DND-41 (cell line): ENCODE measurements around the gene KCNH1.

Experiments
- ATAC-seq: fragments of 200-7000 bp; cut with Tn5 transposase; 3 replicates; pipeline ENCODE4 v1.9.1; 2021; ENCODE audit warnings: low read depth; ENCODE audit not compliant: insufficient read depth
- DNase-seq: peaks from one replicate; pipeline ENCODE4 v3.0.0-alpha.2; 2020
- H2AFZ ChIP-seq: 2 replicates; pipeline ENCODE4 v1.6.0; 2012; ENCODE audit warnings: low read depth, low read length
- H3K27ac ChIP-seq: 2 replicates; pipeline ENCODE4 v1.5.1; 2012; ENCODE audit warnings: low read length, inconsistent platforms
- H3K27me3 ChIP-seq: fragments of 200-600 bp; sonication (generic); 2 replicates; pipeline ENCODE4 v1.6.0; 2012; ENCODE audit warnings: low read length, mild to moderate bottlenecking, inconsistent platforms; ENCODE audit not compliant: insufficient read depth, poor library complexity
- H3K36me3 ChIP-seq: 2 replicates; pipeline ENCODE4 v1.5.1; 2012; ENCODE audit warnings: low read length, inconsistent platforms; ENCODE audit not compliant: insufficient read depth
- H3K4me1 ChIP-seq: 2 replicates; pipeline ENCODE4 v1.5.1; 2012; ENCODE audit warnings: mild to moderate bottlenecking, low read length; ENCODE audit not compliant: insufficient read depth
- H3K4me2 ChIP-seq: 2 replicates; pipeline ENCODE4 v1.6.0; 2012; ENCODE audit warnings: mild to moderate bottlenecking, moderate library complexity, low read length, inconsistent platforms; ENCODE audit not compliant: insufficient read depth
- H3K4me3 ChIP-seq, 2 experiments: fragments of 200-600 bp in 1 of 2; shearing (Covaris generic) in 1 of 2; 2 replicates each; pipeline ENCODE4 v1.5.1; 2012 to 2016; ENCODE audit warnings: inconsistent platforms in 2 of 2, low read length in 2 of 2, mild to moderate bottlenecking in 2 of 2, low read depth in 1 of 2, moderate library complexity in 1 of 2
- H3K79me2 ChIP-seq: 2 replicates; pipeline ENCODE4 v1.6.0; 2012; ENCODE audit warnings: low read length, inconsistent platforms; ENCODE audit not compliant: insufficient read depth
- H3K9ac ChIP-seq: 2 replicates; pipeline ENCODE4 v1.6.0; 2012; ENCODE audit warnings: low read depth, mild to moderate bottlenecking, inconsistent platforms, low read length, moderate library complexity
- H3K9me3 ChIP-seq: 2 replicates; pipeline ENCODE4 v1.5.1; 2012; ENCODE audit warnings: low read length, moderate library complexity, mild to moderate bottlenecking, inconsistent platforms; ENCODE audit not compliant: insufficient read depth, severe bottlenecking
- H4K20me1 ChIP-seq: 2 replicates; pipeline ENCODE4 v1.6.0; 2012; ENCODE audit warnings: low read length; ENCODE audit not compliant: insufficient read depth
- CTCF ChIP-seq: IDR thresholded peaks from 2 replicates; pipeline ENCODE4 v1.5.1; 2012; ENCODE audit warnings: borderline replicate concordance, low read length, moderate library complexity, mild to moderate bottlenecking; ENCODE audit not compliant: poor library complexity, severe bottlenecking; ENCODE audit errors: extremely low read depth
- EZH2 ChIP-seq: IDR thresholded peaks from 3 replicates; pipeline ENCODE4 v1.6.1; 2012; ENCODE audit warnings: borderline replicate concordance, low read depth, mild to moderate bottlenecking, moderate library complexity, low read length, inconsistent platforms; ENCODE audit not compliant: severe bottlenecking

Gene KCNH1

GRCh38 chr1:210755991-210756659 lies 377.8 kb downstream of the KCNH1 start:
- Histone ChIP-seq H3K4me3 (no peak overlapping the region), H2AFZ (no peak overlapping the region), H3K9me3 (no peaks in the 10 kb centered on the region), H4K20me1 (no peaks in the 10 kb centered on the region), H3K27ac (no peak overlapping the region), H3K4me1 (no peaks in the 10 kb centered on the region), H3K36me3 (no peaks in the 10 kb centered on the region), H3K27me3 (no peaks in the 10 kb centered on the region), H3K9ac (no peak overlapping the region), H3K79me2 (no peaks in the 10 kb centered on the region), H3K4me2 (no peak overlapping the region)
- TF ChIP-seq CTCF (no peak), EZH2 (no peak)
- no peak for DNase-seq
- no peak for ATAC-seq

- Histone ChIP-seq H3K27me3 (peaks cover 2% of the 10 kb centered on the region), H2AFZ (no peak overlapping the region), H3K4me3 (no peak overlapping the region), H3K9ac (no peak overlapping the region), H3K4me1 (no peaks in the 10 kb centered on the region), H3K9me3 (no peaks in the 10 kb centered on the region), H3K27ac (no peak overlapping the region), H3K79me2 (no peaks in the 10 kb centered on the region), H3K4me2 (no peak overlapping the region), H4K20me1 (no peaks in the 10 kb centered on the region), H3K36me3 (no peaks in the 10 kb centered on the region)
- DNase-seq (no peak), ATAC-seq (no peak)
- no peak for TF ChIP-seq EZH2
- no peak for TF ChIP-seq CTCF
Measured at GRCh38 chr1:210754878-210755665, 378.9 kb downstream of the KCNH1 start.

GRCh38 chr1:210751911-210752310 lies 382.0 kb downstream of the KCNH1 start:
- Histone ChIP-seq H3K4me1 (no peaks in the 10 kb centered on the region), H3K9me3 (no peaks in the 10 kb centered on the region), H2AFZ (no peak overlapping the region), H3K27me3 (peaks cover 2% of the 10 kb centered on the region), H3K79me2 (no peaks in the 10 kb centered on the region), H4K20me1 (no peaks in the 10 kb centered on the region), H3K36me3 (no peaks in the 10 kb centered on the region), H3K4me2 (no peak overlapping the region), H3K27ac (no peak overlapping the region), H3K9ac (no peak overlapping the region), H3K4me3 (no peak overlapping the region)
- TF ChIP-seq EZH2 (no peak), CTCF (no peak)
- DNase-seq (no peak), ATAC-seq (no peak)
